GM19023 (cell line): ENCODE measurements around the gene PPP1CB.
"Not testable (repeated sequence)": the region's sequence is repeated elsewhere in the genome, so short reads cannot be mapped to it uniquely, and the experiment has no call there.

Experiments used
- ATAC-seq: cut with Tn5 transposase; IDR thresholded peaks from one replicate; pipeline ENCODE4 v1.9.1; 2021; ENCODE audit warnings: mild to moderate bottlenecking, moderate library complexity; ENCODE audit not compliant: unreplicated experiment

The PPP1CB gene

DNA sequence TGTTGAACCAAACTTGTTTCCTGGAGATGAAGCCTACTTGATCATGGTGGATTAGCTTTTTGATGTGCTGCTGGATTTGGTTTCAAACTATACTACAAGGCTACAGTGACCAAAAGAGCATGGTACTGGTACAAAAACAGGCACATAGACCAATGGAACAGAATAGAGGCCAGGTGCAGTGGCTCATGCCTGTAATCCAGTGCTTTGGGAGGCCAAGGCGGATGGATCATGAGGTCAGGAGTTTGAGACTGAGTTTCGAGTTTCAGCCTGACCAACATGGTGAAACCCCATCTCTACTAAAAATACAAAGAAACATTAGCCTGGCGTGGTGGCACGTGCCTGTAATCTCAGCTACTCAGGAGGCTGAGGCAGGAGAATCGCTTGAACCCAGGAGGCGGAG, 9.0 kb upstream of the PPP1CB start:
- not testable (repeated sequence) for ATAC-seq

DNA sequence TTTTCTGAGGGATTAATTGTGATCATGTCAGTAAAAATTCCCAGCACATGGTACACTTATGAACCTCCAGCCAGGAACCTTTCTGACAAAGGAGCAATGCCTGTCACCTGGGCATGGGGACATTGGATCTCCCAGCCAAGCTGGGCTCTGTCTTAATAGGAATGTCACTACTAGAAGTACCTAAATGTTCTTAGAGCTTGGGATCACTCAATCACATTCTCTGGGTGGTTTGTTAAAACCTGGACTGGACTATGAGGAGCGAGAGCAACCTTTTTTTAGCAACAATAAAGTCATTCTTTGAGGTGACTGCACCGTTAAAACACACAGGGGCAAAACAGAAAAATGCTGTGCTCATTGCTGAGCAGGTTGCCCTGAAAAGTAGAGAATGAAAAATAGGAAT, 6.4 kb upstream of the PPP1CB start:
- no peak for ATAC-seq

DNA sequence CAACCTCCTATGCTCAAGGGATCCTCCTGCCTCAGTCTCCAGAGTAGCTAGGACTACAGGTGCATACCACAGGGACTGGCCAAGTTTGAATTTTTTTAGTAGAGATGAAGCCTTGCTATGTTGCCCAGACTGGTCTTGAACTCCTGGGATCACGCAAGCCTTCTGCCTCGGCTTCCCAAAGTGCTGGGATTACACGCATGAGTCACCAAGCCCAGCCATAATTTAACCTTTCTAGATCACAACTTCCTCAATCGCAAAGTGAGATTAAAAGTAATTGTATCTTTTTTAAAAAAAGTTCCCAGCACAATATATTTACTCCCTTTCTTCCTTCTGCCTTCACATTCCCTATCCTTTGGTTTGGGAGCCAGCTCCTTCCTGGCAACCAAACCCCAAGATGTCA, 5.8 kb upstream of the PPP1CB start:
- no peak for ATAC-seq

DNA sequence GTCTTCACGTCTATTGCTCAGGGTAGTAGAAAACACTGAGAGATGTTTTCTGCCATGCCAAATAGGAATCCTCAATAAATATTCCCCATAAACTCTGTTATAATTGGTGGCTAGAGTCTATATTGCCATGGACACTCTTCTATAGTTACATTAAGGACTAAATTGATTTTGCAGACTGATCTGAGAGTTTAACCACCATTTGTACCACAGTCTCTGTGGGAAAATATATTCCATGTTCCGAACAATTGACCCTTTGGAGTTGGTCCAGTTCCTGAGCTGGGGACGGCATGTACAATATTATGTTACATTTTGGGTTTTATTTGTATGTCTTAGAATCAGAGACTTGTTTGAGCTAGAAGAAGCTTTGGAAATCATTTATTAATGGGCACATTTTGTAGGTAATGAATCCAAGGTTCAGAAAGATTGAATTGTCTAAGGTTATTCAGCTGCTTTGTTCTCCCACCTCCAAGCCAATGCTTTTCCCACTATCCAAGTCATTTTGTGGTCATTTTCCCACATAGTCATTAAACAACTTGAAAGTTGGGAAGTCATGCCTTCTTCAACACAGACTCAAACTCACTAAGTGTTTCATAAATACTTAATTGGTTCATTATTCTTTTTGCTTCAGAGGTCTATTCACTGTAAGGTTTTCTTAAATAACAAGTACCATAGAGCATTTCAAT, 5.1 kb upstream of the PPP1CB start:
- no peak for ATAC-seq

DNA sequence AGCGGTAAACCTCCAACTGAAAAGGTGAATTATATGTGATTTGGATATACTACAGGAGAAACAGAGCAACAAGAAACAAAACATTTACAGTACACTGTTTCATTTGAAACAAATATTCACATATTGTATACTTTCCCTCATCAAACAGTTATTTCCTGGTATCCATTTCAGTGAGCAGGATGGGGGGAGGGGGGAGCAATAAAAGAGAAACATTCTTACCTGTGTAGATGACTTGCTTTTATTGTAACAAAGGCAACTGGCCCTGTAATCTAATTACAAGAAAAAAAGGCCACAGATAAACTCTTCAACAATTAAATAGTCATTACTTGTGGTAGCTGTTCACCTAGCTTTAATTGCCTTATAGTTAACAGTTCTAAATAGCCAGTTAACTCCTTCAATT, 3.9 kb upstream of the PPP1CB start:
- no peak for ATAC-seq

DNA sequence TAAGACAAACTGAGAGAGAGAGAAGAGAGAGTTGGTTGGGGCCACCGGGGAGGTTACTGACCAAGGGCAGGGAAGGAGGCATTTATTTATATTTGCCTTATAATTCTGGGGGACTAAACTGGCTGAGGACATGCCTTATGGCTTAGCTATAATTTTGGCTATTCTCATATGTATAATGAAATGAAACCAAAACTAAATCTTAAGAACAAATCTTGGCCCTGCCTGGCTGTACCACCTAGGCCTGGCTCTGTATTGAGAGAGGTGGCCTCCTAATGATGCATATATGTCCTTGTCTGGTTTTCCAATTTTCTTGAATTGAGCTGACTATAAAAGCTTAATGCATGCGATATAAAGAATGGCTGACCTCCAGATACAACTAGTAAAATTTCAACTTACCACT, 3.5 kb upstream of the PPP1CB start:
- ATAC-seq, result no peak

DNA sequence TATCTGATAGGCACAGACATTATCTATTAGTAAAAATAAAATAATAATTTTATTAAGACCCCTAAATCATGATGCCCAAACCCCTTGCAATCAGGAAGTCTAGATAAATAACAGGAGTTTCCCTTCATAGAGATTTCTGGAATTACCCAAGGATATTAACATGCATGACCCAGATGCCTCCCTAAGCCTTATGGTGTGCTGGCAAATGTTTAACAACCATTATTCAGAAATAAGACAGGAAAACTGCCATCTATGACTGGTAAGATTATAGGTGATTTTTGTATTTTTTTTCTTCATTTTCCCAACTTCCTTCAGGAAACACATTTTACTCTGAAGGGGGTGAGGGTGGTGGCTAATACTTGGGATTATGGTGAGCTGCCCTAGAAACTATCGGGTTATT, 2.7 kb upstream of the PPP1CB start:
- no peak for ATAC-seq

DNA sequence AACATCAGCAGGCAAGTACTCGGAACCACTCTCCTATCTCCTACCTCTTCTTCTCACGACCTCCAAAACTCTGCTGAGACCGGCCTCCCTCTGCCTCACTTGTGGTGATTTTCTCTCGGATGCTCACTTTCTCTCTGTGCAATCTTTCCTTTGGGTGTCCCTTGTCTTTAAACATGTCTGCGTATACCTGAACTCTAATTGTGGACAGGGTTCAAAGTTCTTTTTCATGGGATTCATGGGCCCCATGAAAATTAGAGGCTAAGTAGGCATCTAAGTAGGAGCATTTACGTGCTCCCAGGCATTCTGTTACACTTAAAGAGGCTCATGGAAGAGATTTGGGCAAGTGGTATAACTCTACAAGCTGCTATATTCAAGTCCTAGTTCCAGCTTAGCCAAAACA, 2.1 kb upstream of the PPP1CB start:
- no peak for ATAC-seq

DNA sequence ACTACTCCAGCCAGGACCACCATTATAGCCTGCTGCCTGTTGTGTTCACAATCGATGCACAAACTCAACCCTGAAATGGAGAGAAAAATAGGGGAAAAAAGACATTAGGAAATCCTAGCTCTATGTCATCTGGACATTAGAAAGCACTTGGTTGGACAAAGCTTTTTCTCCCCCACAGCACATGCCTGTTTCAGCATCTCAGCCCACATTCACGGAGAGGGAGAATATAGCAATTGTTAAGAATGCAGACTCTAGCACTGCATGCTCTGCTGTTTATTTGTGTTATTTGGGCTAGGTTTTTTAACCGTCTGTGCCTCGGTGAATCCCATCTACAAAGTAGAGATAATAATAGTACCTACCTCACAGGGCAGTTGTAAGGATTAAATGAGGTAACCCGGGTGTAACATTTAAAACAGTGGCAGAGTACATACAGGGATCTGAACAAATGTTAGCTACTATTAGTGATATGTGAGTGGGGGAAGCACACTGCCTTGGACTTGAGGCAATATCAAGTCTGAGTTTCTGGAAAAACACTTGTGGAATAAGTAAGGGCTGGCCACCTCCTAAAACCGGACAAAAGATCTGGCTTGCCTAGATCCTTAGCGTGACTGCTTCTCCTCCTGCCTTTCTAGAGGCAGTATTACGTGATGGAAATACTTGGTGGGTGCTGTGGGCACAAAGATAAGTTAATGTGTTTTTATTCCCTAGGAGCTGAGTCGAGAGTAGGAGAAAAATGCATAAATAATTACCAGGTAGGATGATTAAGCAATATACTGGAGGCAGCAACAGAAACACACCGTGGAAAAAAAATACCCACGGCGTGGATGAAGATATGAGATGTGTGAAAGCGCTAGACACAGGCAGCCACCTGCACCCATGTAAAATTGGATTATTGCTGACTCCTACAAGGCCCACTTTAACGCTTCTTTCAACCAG, 1.0 kb upstream of the PPP1CB start:
- no peak for ATAC-seq

DNA sequence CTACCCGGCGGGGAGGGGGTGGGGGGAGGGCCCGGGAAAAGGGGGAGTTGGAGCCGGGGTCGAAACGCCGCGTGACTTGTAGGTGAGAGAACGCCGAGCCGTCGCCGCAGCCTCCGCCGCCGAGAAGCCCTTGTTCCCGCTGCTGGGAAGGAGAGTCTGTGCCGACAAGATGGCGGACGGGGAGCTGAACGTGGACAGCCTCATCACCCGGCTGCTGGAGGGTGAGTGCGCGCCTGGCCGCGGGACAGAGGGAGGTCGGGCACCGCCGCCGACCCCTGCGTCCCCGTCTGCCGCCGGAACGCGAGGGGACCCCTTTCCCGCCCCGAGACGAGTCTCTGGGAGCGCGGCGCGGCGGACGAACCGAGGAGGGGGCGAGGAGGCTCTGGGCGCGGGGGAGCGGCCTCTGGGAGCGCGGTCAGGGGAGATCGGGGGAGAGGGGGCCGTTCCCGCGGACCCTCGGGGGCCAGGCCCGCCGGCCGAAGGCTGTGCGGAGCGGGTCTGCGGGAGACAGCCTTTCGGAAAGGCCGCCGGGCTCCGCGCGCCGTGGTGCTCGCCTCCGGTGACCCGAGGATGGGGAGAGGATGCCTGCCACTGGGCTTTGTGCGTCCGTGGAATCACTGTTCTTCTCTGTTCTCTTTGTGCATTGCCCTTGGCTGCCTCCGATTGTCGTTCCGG, 463 bp downstream of the PPP1CB start:
- peak; percentile 38 for ATAC-seq

DNA sequence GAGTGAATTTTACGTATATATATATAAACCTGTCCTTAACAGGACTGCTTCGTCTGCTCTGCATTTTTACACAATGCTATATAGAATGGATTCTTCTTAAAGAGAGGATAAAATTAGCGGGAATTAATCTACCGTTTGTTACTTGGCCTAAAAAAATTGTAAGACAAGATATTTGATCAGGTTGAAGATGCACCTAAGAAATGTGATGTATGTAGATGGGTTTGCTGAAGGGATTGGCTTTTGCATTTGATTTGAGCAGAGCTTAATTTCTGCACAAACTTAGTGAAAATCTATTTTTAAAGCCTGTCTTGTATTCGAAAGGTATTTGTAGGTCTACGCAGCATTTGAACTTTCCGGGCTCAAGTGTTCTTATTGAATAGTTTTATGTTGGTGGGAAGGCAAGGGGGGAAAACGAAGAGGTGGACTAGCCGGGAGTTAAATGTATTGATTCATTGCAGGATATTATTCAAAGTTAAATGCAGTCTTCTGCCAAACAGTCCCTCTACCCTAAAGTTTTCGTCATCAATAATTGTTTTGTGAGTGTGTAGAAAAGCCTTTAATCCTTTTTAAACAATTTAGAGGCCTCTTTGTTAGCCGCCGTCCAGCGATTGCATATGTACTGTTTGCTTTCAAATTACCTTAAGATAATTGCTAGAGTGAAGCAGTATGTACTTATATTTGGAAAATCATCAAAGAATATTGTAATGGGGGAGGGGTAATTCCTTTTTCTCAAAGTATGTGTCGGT, 1.2 kb downstream of the PPP1CB start:
- no peak for ATAC-seq

DNA sequence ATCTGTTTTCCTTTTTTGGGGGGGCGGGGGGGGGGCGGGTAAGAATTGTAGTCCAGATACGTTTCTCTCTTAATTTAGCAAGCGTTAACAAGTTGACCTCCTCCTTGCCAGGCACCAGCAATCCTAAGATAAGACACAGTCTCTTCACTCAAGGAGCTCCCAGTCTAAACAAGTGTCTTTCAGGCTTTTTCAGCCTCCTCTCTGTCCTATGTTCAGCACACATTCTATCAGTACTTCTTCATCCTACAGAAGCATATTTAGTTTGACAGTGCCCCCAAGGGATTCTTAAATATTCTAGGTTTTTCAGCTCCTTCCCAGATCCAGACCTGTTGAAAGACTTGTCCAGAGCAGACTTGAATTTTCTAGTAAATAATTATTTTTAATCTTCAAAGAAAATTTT, 2.7 kb downstream of the PPP1CB start:
- no peak for ATAC-seq

DNA sequence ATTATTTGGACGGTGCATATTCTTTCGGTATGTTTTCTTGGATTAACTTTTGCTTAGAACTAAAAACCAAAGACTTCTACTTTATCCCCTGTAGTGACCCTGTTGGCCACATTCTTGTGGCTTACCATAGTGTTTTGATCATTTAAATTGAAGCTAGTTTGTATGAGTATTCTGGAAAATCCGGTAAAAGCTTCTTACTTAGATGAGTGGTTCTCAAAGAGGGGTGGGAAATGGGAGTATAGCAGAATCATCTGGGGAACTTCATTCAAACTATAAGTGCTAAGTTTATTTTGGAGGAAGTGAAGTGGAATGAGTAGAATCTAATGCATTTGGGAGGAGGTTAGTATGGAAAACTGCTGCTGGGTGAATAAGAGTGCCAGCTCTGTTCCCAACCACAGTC, 3.8 kb downstream of the PPP1CB start:
- no peak for ATAC-seq

DNA sequence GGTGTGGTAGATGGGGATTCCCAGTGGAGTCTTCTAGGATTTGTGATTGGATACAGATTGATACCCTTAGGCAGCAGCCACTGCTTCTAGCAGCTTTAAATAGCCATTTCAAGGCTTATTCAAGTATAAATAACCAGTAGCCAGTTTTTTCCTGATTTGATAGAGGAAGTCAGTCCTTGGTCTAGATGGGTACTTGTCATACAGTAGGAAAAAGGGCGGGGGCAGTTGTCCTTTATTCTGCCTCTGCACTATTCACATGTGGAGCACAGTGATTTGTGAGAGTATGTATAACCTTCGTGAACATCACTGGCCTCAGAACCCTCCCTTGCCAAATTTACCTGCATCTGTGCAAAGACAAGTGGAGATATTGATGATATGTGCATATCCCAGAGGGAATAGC, 6.8 kb downstream of the PPP1CB start:
- ATAC-seq, result no peak

DNA sequence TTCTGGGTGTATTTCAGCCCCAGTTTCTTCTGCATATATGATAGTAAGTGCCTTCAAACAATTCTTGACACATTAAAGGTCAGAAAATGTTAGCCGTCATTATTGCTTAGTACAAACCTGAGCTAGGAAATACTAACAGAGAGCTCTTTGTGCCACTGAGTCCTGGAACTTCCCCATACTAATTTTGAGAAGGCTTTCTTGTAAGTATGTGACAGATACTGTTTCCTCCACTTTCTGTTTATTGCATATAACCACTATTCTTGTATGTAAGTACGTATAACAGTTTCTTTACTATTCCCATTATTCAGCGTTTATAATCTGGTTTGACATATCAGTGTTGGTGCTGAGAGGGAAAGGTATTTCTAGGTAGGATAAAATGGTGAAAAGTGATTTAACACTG, 9.8 kb downstream of the PPP1CB start:
- ATAC-seq, result no peak

DNA sequence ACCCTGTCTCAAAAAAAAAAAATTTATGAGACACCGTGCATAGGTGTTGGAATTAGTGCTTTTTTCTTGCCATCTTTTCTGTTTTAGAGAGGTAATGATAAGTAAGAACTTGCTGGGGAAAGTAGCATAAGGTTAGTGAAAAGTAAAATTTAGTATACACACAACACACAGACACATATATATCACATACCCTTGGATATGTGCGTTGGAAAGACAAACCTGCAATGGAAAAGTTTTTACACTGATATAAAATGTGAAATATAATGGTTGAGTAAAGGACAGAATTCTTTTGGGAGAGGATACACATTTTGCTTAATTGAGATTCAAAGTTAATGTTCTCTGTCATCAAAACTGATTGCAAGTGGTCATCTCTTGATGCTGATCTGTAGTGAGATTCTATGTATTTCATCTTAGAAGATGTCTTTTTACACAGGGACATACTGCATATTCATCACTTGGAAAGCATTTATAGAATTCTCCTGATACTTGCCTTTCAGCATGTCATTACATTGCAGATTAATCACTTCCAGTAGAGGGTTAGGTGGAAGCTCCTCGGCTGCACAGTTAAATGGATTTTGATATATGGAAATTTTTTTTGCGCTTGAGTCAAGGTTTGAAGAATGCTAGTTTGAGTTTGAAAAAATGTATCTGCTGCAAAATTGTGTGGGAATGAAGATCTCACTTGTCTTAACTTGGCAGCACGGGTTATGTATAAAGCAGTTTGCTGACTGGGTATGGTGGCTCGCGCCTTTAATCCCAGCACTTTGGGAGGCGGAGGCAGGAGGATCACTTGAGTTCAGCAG, 13.5 kb downstream of the PPP1CB start:
- no peak for ATAC-seq

DNA sequence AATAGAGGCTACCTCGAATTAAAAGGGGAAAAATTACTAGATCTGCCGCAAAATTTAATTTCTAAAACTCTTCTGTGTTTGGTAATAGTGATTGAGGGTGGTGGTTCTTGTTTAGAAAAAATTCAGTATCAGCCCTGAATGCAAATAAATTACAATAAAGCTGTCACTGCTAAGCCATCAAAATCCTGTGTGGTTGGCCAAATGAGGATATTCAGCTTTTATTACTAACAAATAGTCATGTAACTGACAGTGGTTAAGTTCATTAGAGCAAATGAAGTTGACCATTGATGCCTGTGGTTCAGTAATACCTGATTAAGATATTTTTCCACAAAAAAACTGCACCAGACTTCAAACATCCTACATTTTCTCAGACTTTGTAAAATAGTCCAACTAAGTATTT, 14.4 kb downstream of the PPP1CB start:
- ATAC-seq, result no peak

DNA sequence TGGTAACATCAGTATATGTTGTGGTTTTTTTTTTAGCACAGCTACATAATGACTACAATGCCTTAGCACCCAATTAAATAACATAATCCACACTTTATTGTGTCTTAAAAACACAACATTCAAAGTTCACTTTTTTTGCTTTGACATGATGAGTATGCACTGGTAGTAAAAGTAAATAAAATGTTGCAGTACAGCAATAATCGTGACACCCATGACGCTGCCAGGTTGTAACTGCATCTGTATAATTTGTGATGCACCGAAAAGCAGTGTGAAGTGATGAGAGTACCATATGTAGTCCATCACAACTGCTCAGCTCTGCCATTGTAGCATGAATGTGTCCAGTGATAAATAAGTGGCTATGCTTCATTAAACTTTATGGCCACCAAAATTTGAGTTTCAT, 15.7 kb downstream of the PPP1CB start:
- ATAC-seq, result no peak

DNA sequence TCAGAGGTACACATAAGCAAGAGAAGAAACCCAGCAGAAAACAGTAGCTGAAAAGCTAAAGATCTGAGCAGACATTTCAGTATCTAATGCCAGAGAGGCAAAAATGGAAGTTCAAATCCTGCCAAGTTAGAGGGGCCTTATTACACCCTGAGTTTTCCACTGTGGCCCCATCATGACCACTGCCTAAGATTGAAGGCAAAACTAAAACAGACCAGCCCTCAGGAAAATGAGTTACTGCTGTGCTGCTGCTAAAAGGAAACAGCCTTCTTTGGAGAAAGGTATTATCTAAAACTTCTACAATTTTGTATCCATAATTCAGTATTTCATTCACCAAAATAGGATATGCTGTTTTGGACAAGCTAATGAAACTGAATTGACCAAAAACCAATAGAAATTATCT, 16.8 kb downstream of the PPP1CB start:
- no peak for ATAC-seq

DNA sequence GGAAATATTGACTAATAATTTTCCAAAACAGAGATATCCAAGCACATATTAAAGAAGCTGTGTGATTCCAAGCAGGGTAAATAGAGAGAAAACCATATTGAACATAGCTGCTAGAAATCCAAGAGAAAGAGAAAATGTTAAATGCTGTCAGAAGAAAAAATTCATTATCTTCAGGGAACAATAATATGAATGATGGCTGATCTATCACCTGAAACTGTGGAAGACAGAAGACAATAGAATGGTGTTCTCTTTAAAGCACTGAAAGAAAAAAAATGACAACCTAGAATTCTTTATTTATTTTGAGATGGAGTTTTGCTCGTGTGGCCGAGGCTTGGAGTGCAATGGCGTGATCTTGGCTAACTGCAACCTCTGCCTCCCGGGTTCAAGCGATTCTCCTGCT, 17.3 kb downstream of the PPP1CB start:
- ATAC-seq, result no peak
